HCT116 (cell line): ENCODE measurements around the gene SLC2A4. TPM values are rescaled to one million over a fixed set of nuclear protein-coding genes. Genes with fewer than 3 reads are reported as not detected.

ENCODE experiments used
- ATAC-seq: fragments of 200-7000 bp; cut with Tn5 transposase; 2 replicates; pipeline ENCODE4 v1.9.1; 2020; ENCODE audit warnings: mild to moderate bottlenecking, moderate library complexity
- BruUV-seq: library from RNA; stranded (reverse); fragments of 400-500 nt; replicated peaks from 2 replicates; lab custom pipeline; 2021; lab: Mats Ljungman, UMichigan
- CTCF ChIA-PET: fragments of 300-600 bp; sonication (Branson Sonifier 250); formaldehyde crosslinking; loops from one replicate; lab custom pipeline; 2021; ENCODE audit warnings: antibody characterized with exemption; lab: Charles Lee
- POLR2A ChIA-PET: fragments of 300-600, 350-600 bp; sonication (Branson Sonifier 250); formaldehyde crosslinking; loops from one replicate; lab custom pipeline; 2021; ENCODE audit warnings: antibody characterized with exemption; lab: Charles Lee
- RAD21 ChIA-PET, 2 experiments: fragments of 300-600 bp; sonication (Branson Sonifier 250); formaldehyde crosslinking; loops; one replicate each; lab custom pipeline; 2023; ENCODE audit warnings: low total read pairs in 2 of 2; ENCODE audit not compliant: uncharacterized antibody in 2 of 2, unreplicated experiment in 2 of 2, low non-redundant PET in 1 of 2; lab: Charles Lee
- DNase-seq: peaks from one replicate; pipeline ENCODE4 v3.0.0-alpha.2; 2010; ENCODE audit warnings: low read depth, low spot score
- H2AFZ ChIP-seq: fragments of 200-600 bp; shearing (Covaris generic), sonication (generic); 2 replicates; pipeline ENCODE4 v1.6.1; 2017; ENCODE audit warnings: low read depth, mixed run types, mixed read lengths, antibody characterized with exemption, low read length; ENCODE audit not compliant: poor library complexity, severe bottlenecking
- H3K27ac ChIP-seq: 2 replicates; pipeline ENCODE4 v1.5.1; 2012; ENCODE audit warnings: low read depth, low read length
- H3K27me3 ChIP-seq: fragments of 200-600 bp; sonication (generic); 2 replicates; pipeline ENCODE4 v1.6.1; 2016; ENCODE audit warnings: mixed run types, low read length, mixed read lengths; ENCODE audit not compliant: insufficient read depth
- H3K36me3 ChIP-seq, 2 experiments: fragments of 200-500 bp in 1 of 2; fragments of 200-600 bp in 1 of 2; sonication (Bioruptor generic) in 1 of 2; sonication (generic) in 1 of 2; 2 replicates each; pipeline versions ENCODE4 v1.5.1 to v1.6.1; 2014 to 2016; ENCODE audit warnings: low read length in 2 of 2, inconsistent platforms in 1 of 2, mixed read lengths in 1 of 2, mixed run types in 1 of 2; ENCODE audit not compliant: insufficient read depth in 2 of 2, control insufficient read depth in 1 of 2
- H3K4me1 ChIP-seq, 2 experiments: fragments of 200-600 bp in 1 of 2; sonication (generic) in 1 of 2; 2 replicates each; pipeline versions ENCODE4 v1.5.1 to v1.6.1; 2012 to 2017; ENCODE audit warnings: low read length in 2 of 2, inconsistent platforms in 1 of 2, mild to moderate bottlenecking in 1 of 2, mixed read lengths in 1 of 2, mixed run types in 1 of 2, moderate library complexity in 1 of 2; ENCODE audit not compliant: insufficient read depth in 2 of 2, control insufficient read depth in 1 of 2
- H3K4me2 ChIP-seq: fragments of 200-600 bp; sonication (generic); 2 replicates; pipeline ENCODE4 v1.6.1; 2017; ENCODE audit warnings: mixed run types, low read length, mixed read lengths
- H3K4me3 ChIP-seq, 2 experiments: fragments of 200-600 bp in 1 of 2; sonication (generic) in 1 of 2; replicated peaks in 1 of 2; 2 replicates each; pipeline ENCODE4 v1.5.1; 2011 to 2016; ENCODE audit warnings: low read length in 2 of 2, control low read depth in 1 of 2, low read depth in 1 of 2, mild to moderate bottlenecking in 1 of 2, mixed read lengths in 1 of 2, mixed run types in 1 of 2
- H3K79me2 ChIP-seq: fragments of 200-600 bp; sonication (generic); 2 replicates; pipeline ENCODE4 v1.6.1; 2017; ENCODE audit warnings: mild to moderate bottlenecking, mixed run types, low read length, moderate library complexity, mixed read lengths; ENCODE audit not compliant: insufficient read depth
- H3K9ac ChIP-seq: fragments of 200-600 bp; sonication (generic); 2 replicates; pipeline ENCODE4 v1.6.1; 2016; ENCODE audit warnings: low read length, mixed read lengths
- H3K9me2 ChIP-seq: fragments of 200-600 bp; sonication (generic), shearing (Covaris generic); 2 replicates; pipeline ENCODE4 v1.6.1; 2017; ENCODE audit warnings: mixed run types, mild to moderate bottlenecking, moderate library complexity; ENCODE audit not compliant: insufficient read depth
- H3K9me3 ChIP-seq, 2 experiments: fragments of 200-500 bp in 1 of 2; fragments of 200-600 bp in 1 of 2; sonication (Bioruptor generic) in 1 of 2; sonication (generic) in 1 of 2; 2 replicates each; pipeline ENCODE4 v1.6.1; 2014 to 2017; ENCODE audit warnings: low read length in 2 of 2, mixed read lengths in 2 of 2, inconsistent platforms in 1 of 2, low read depth in 1 of 2, mild to moderate bottlenecking in 1 of 2, mixed run types in 1 of 2, moderate library complexity in 1 of 2; ENCODE audit not compliant: control insufficient read depth in 1 of 2, insufficient read depth in 1 of 2
- H4K20me1 ChIP-seq: fragments of 200-600 bp; sonication (generic), shearing (Covaris generic); 2 replicates; pipeline ENCODE4 v1.6.1; 2017; ENCODE audit warnings: mixed run types, mild to moderate bottlenecking, moderate library complexity; ENCODE audit not compliant: insufficient read depth
- CTCF ChIP-seq, 3 experiments: fragments of 200-600 bp in 1 of 3; sonication (generic) in 1 of 3; IDR thresholded peaks in 2 of 3; conservative IDR thresholded peaks in 1 of 3; 2 replicates each; pipeline ENCODE4 v1.5.1; 2012 to 2017; ENCODE audit warnings: low read depth in 2 of 3, low read length in 2 of 3, antibody characterized with exemption in 1 of 3, borderline replicate concordance in 1 of 3, control low read depth in 1 of 3, mild to moderate bottlenecking in 1 of 3, mixed read lengths in 1 of 3, mixed run types in 1 of 3, moderate library complexity in 1 of 3; ENCODE audit not compliant: insufficient read depth in 1 of 3
- ELF1 ChIP-seq: IDR thresholded peaks from 2 replicates; pipeline ENCODE4 v1.6.1; 2012; ENCODE audit warnings: low read depth, borderline replicate concordance
- EZH2phosphoT487 ChIP-seq: fragments of 200-600 bp; IDR thresholded peaks from 2 replicates; pipeline ENCODE4 v1.6.1; 2018; ENCODE audit warnings: antibody characterized with exemption, borderline replicate concordance
- POLR2A ChIP-seq: IDR thresholded peaks from 2 replicates; pipeline ENCODE4 v1.7.0; 2011; ENCODE audit warnings: borderline replicate concordance; ENCODE audit not compliant: insufficient read depth, insufficient read length; ENCODE audit errors: extremely low read depth
- SIN3A ChIP-seq: IDR thresholded peaks from 2 replicates; pipeline ENCODE4 v1.6.1; 2012; ENCODE audit warnings: low read depth
- SRF ChIP-seq: IDR thresholded peaks from 2 replicates; pipeline ENCODE4 v1.6.1; 2012; ENCODE audit warnings: low read depth
- YY1 ChIP-seq: IDR thresholded peaks from 2 replicates; pipeline ENCODE4 v1.6.1; 2011; ENCODE audit warnings: low read length, low read depth, moderate library complexity, mild to moderate bottlenecking; ENCODE audit not compliant: insufficient replicate concordance; ENCODE audit errors: extremely low read depth
- ZBTB33 ChIP-seq: IDR thresholded peaks from 2 replicates; pipeline ENCODE4 v1.6.1; 2011; ENCODE audit warnings: mild to moderate bottlenecking, low read length, moderate library complexity; ENCODE audit not compliant: insufficient replicate concordance; ENCODE audit errors: extremely low read depth
- ZFX ChIP-seq: fragments of 450-650 bp; IDR thresholded peaks from 2 replicates; pipeline ENCODE4 v1.6.1; 2017
- intact Hi-C: fragments of 100-400 bp; cut with micrococcal nuclease; formaldehyde crosslinking; loops from 2 replicates; pipeline ENCODE4 v1.10.0; 2022
- total RNA-seq: library from RNA; stranded (reverse); gene quantifications from one replicate; pipeline ENCODE4 v1.2.1, GENCODE V29; 2021; ENCODE audit not compliant: unreplicated experiment

SLC2A4 gene
- total RNA-seq, 1 experiment from 2014 or later = 2.5 TPM

- TF ChIP-seq ZBTB33 = no peak
Observed at GRCh38 chr17:7294614-7295153, 13.2 kb downstream of the SLC2A4 start, which contains the start of gene YBX2 (continued).

- H3K4me1 ChIP-seq = peaks cover 17 to 41% of the 10 kb centered on the region in 2 experiments; a peak in 3 of 4 replicates
- H2AFZ ChIP-seq = peak overlapping the region; percentile 76
- H3K36me3 ChIP-seq = no peaks in the 10 kb centered on the region
- H3K79me2 ChIP-seq = no peaks in the 10 kb centered on the region
- DNase-seq (no peak), ATAC-seq (no peak)
- no peaks in the 10 kb centered on the region for H3K9me3 ChIP-seq
- H3K9me2 ChIP-seq = no peaks in the 10 kb centered on the region
- ChIA-PET POLR2A (interaction anchor here (1.1 kb wide), 2 partner anchors 14 to 75 kb away, joined by 5 to 7 read pairs; partner anchors contain the start of gene SLC2A4), RAD21 (interaction anchor here (1.4 to 1.9 kb wide), 4 partner anchors 14 to 130 kb away, joined by 3 to 17 read pairs (median 10); partner anchors contain the start of gene SLC2A4 (in 2 of the 2)), CTCF (interaction anchor here (0.6 to 2.1 kb wide), 13 partner anchors 9 to 249 kb away, joined by 3 to 38 read pairs (median 6); partner anchors contain the start of genes ACADVL, DLG4, NEURL4 and SLC2A4)
- BruUV-seq = no TSS peak
- intact Hi-C loops = loop anchor here (1.0 to 5.0 kb wide), 4 partner anchors 15 to 248 kb away; partner anchors contain the start of gene CLDN7
- peak overlapping the region; percentile 70 for H3K4me2 ChIP-seq
- H3K27ac ChIP-seq = peak overlapping the region; percentile 37
- TF ChIP-seq ZBTB33 = no peak
- TF ChIP-seq ELF1 = no peak
- no peak for TF ChIP-seq SIN3A
- TF ChIP-seq CTCF (IDR thresholded peaks at IDR 0.05 in 2 of 3, conservative IDR thresholded peaks at IDR 0.05 in 1 of 3; ENCODE audit: borderline replicate concordance in 1 of 3, insufficient read depth in 1 of 3, low read depth in 2 of 3, low read length in 2 of 3) = peak in 1 of 3 experiments; percentile 9; a peak in 1 of 6 replicates
- TF ChIP-seq POLR2A = no peak
- TF ChIP-seq SRF = no peak
- TF ChIP-seq EZH2phosphoT487 = no peak
- 0 out of 2 replicates have a peak, but pooled peaks have one; percentile 27 for TF ChIP-seq ZFX
- TF ChIP-seq YY1 = no peak
- H4K20me1 ChIP-seq = no peaks in the 10 kb centered on the region
- peak overlapping the region; percentile 51 for H3K9ac ChIP-seq
- H3K27me3 ChIP-seq = no peaks in the 10 kb centered on the region
- peak overlapping the region in 1 of 2 experiments; percentile 33; a peak in 1 of 4 replicates for H3K4me3 ChIP-seq
Observed at GRCh38 chr17:7295230-7296180, 14.0 kb downstream of the SLC2A4 start.
